K562 (cell line): ENCODE results near the gene GAB2. TPM values are rescaled to one million over a fixed set of nuclear protein-coding genes. Genes with fewer than 3 reads are reported as not detected.

ENCODE experiments used
- ATF7 ChIP-seq: fragments of 450-650 bp; IDR thresholded peaks from 2 replicates; pipeline ENCODE4 v1.7.1; 2014; ENCODE audit warnings: mild to moderate bottlenecking, moderate library complexity
- BHLHE40 ChIP-seq: IDR thresholded peaks from 2 replicates; pipeline ENCODE4 v1.6.1; 2011; ENCODE audit warnings: low read length, improper control_type of control experiment
- CBX5 ChIP-seq: IDR thresholded peaks from 2 replicates; pipeline ENCODE4 v1.6.1; 2014; ENCODE audit warnings: low read depth, borderline replicate concordance
- CC2D1A ChIP-seq: fragments of 450-650 bp; IDR thresholded peaks from 2 replicates; pipeline ENCODE4 v1.6.1; 2017; ENCODE audit warnings: mild to moderate bottlenecking
- MECOM ChIP-seq: fragments of 250-450 bp; sonication (Bioruptor Pico); IDR thresholded peaks from 2 replicates; pipeline ENCODE4 v1.8.0; 2022; ENCODE audit warnings: inconsistent platforms
- NRF1 ChIP-seq, 2 experiments: fragments of 450-650 bp; IDR thresholded peaks in 1 of 2; conservative IDR thresholded peaks in 1 of 2; 2 replicates each; pipeline ENCODE4 v1.6.1; 2014; ENCODE audit warnings: mild to moderate bottlenecking in 2 of 2
- RAD51 ChIP-seq: fragments of 450-650 bp; IDR thresholded peaks from 2 replicates; pipeline ENCODE4 v1.7.1; 2016; ENCODE audit warnings: low read depth, mild to moderate bottlenecking, borderline replicate concordance
- SNRNP70 ChIP-seq: fragments of 200-400 bp; formaldehyde crosslinking; optimal IDR thresholded peaks from 2 replicates; pipeline ENCODE3; 2017; ENCODE audit warnings: low read depth, low read length
- ZNF507 ChIP-seq: conservative IDR thresholded peaks from 2 replicates; pipeline ENCODE4 v1.6.1; 2017; ENCODE audit warnings: missing genetic modification characterization, missing compliant biosample characterization
- ZNF551 ChIP-seq: fragments of 250-450 bp; sonication (Bioruptor Pico); IDR thresholded peaks from 2 replicates; pipeline ENCODE4 v1.5.0; 2021; ENCODE audit warnings: mild to moderate bottlenecking, moderate library complexity
- polyA plus RNA-seq, 8 experiments: library from polyadenylated mRNA; depleted of rRNA in 4 of 8; stranded (reverse) in 5 of 8; unstranded in 3 of 8; fragments of >200 nt; fragmentation: Nextera tagmentation in 2 of 8; fragmentation: Illumina TruSeq in 1 of 8; extraction: Ambion mirVana in 2 of 8; extraction: Trizol in 1 of 8; gene quantifications; 2 replicates each; pipeline versions ENCODE4 v1.2.1 to v1.2.3, GENCODE V29; 2011 to 2014; ENCODE audit warnings: inconsistent platforms in 1 of 8, missing spikeins in 1 of 8
- total RNA-seq, 7 experiments: library from RNA; depleted of rRNA in 6 of 7; stranded (reverse); fragments of >200 nt in 6 of 7; fragmentation: Illumina TruSeq in 2 of 7; extraction: Trizol in 2 of 7; gene quantifications; 2 replicates each; pipeline versions ENCODE4 v1.2.1 to v1.2.3, GENCODE V29; 2011 to 2021; ENCODE audit warnings: low replicate concordance in 1 of 7
- TF ChIP-seq, protein P1 (sequence below): fragments of 200-400 bp; formaldehyde crosslinking; IDR thresholded peaks from 2 replicates; pipeline ENCODE4 v1.6.1; 2017; ENCODE audit warnings: mild to moderate bottlenecking, low read depth, low read length, moderate library complexity

GAB2 gene
- total and polyA plus RNA-seq, 9 of the 15 experiments (the other 6 are each of a cell fraction or from before 2014, with no cell fraction given) = 2.3 to 35.2 (median 16.1) TPM

GRCh38 chr11:78318321-78319114, 99.1 kb downstream of the GAB2 start (continued):
- TF ChIP-seq, protein P1, sequence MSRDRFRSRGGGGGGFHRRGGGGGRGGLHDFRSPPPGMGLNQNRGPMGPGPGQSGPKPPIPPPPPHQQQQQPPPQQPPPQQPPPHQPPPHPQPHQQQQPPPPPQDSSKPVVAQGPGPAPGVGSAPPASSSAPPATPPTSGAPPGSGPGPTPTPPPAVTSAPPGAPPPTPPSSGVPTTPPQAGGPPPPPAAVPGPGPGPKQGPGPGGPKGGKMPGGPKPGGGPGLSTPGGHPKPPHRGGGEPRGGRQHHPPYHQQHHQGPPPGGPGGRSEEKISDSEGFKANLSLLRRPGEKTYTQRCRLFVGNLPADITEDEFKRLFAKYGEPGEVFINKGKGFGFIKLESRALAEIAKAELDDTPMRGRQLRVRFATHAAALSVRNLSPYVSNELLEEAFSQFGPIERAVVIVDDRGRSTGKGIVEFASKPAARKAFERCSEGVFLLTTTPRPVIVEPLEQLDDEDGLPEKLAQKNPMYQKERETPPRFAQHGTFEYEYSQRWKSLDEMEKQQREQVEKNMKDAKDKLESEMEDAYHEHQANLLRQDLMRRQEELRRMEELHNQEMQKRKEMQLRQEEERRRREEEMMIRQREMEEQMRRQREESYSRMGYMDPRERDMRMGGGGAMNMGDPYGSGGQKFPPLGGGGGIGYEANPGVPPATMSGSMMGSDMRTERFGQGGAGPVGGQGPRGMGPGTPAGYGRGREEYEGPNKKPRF = no peak
- TF ChIP-seq CC2D1A (no peak), ZNF551 (CRISPR knock-in tag) (no peak), ZNF507 (tag) (no peak), MECOM (no peak), CBX5 (no peak), NRF1 (conservative IDR thresholded peaks at IDR 0.05 in 1 of 2, IDR thresholded peaks at IDR 0.05 in 1 of 2) (0 out of 4 replicates have a peak, but pooled peaks of 1 of the 2 experiments have one; percentile 19), BHLHE40 (no peak), ATF7 (no peak), SNRNP70 (no peak), RAD51 (no peak)
- TF ChIP-seq, all 486 proteins: peak for 10
